Ishikawa (cell line): ENCODE measurements around the gene DNAH9.

Experiments
- CEBPB ChIP-seq: IDR thresholded peaks from 2 replicates; pipeline ENCODE4 v1.6.1; 2012
- CREB1 ChIP-seq: IDR thresholded peaks from 2 replicates; pipeline ENCODE4 v1.6.1; 2012; ENCODE audit warnings: low read depth
- EGR1 ChIP-seq: IDR thresholded peaks from 2 replicates; pipeline ENCODE4 v1.6.1; 2012
- EP300 ChIP-seq: IDR thresholded peaks from 2 replicates; pipeline ENCODE4 v1.6.1; 2012; ENCODE audit warnings: borderline replicate concordance
- FOXM1 ChIP-seq: IDR thresholded peaks from 2 replicates; pipeline ENCODE4 v1.6.1; 2012; ENCODE audit warnings: low read depth, borderline replicate concordance
- MAX ChIP-seq: IDR thresholded peaks from 2 replicates; pipeline ENCODE4 v1.6.1; 2012
- NFIC ChIP-seq: IDR thresholded peaks from 2 replicates; pipeline ENCODE4 v1.6.1; 2012
- RAD21 ChIP-seq: IDR thresholded peaks from 2 replicates; pipeline ENCODE4 v1.6.1; 2012; ENCODE audit warnings: low read depth
- REST ChIP-seq: IDR thresholded peaks from 2 replicates; pipeline ENCODE4 v1.6.1; 2012; ENCODE audit warnings: low read depth, mild to moderate bottlenecking
- TAF1 ChIP-seq: IDR thresholded peaks from 2 replicates; pipeline ENCODE4 v1.6.1; 2012; ENCODE audit warnings: low read depth, mild to moderate bottlenecking
- TCF12 ChIP-seq: IDR thresholded peaks from 2 replicates; pipeline ENCODE4 v1.6.1; 2012; ENCODE audit warnings: low read depth
- TEAD4 ChIP-seq: IDR thresholded peaks from 2 replicates; pipeline ENCODE4 v1.6.1; 2012
- USF1 ChIP-seq: IDR thresholded peaks from 2 replicates; pipeline ENCODE4 v1.6.1; 2012
- YY1 ChIP-seq: IDR thresholded peaks from 2 replicates; pipeline ENCODE4 v1.6.1; 2012; ENCODE audit warnings: low read depth
- ZBTB7A ChIP-seq: IDR thresholded peaks from 2 replicates; pipeline ENCODE4 v1.6.1; 2012; ENCODE audit warnings: low read depth

DNAH9 gene

DNA sequence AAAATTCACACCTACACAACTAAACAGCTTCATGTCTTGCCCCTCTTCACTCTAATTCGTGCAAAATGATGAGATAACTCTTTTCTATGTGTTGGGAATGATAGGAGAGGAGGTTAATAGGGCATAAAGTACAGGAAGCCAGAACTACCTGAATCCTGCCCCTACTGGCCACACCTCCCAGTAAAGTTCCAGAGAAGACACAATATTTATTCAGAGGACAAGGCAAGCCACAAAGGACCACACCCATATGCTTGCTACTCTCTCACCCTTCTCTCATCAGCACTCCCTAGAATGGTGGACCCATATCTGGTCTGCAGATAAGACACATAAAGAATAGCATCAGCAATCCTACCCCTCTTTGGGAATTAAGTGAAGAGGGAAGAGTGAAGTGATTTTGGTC is 324.4 kb downstream of the DNAH9 start:
- TF ChIP-seq MAX (no peak), EP300 (no peak), USF1 (no peak), FOXM1 (no peak), RAD21 (no peak), REST (no peak), TEAD4 (no peak), EGR1 (no peak), CREB1 (no peak)

DNA sequence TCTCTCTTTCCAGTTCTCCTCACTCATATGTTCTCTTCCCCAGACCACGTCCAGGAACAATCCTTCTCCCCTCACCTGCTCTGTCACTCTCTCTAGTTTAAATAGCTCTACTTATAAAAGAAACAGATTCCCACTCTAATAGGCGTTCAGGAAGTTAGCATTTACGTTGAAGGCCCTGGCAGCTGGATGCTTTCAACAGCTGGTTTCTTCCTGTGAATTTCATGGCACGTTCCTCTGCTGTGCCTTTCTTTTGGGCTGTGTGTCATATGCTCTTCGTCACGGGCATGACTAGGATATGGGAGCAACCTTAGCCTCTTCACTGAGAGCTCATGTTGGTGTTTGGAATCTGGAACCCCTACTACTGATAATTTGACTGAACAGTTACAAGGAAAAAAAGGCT is 325.8 kb downstream of the DNAH9 start:
- TF ChIP-seq NFIC = no peak
- no peak for TF ChIP-seq REST
- TF ChIP-seq EP300 = no peak
- no peak for TF ChIP-seq TCF12
- no peak for TF ChIP-seq EGR1
- no peak for TF ChIP-seq YY1
- no peak for TF ChIP-seq TEAD4
- TF ChIP-seq USF1 = no peak
- TF ChIP-seq TAF1 = no peak
- no peak for TF ChIP-seq CREB1
- TF ChIP-seq CEBPB = no peak
- TF ChIP-seq RAD21 = no peak
- TF ChIP-seq MAX = no peak
- no peak for TF ChIP-seq FOXM1
- TF ChIP-seq ZBTB7A = no peak

GRCh38 chr17:11925262-11926021 is 327.2 kb downstream of the DNAH9 start:
- TF ChIP-seq TAF1 (no peak), MAX (no peak), RAD21 (no peak), EP300 (no peak), REST (no peak), USF1 (no peak), NFIC (no peak), EGR1 (no peak), TCF12 (no peak), ZBTB7A (no peak), CREB1 (no peak), FOXM1 (no peak)

DNA sequence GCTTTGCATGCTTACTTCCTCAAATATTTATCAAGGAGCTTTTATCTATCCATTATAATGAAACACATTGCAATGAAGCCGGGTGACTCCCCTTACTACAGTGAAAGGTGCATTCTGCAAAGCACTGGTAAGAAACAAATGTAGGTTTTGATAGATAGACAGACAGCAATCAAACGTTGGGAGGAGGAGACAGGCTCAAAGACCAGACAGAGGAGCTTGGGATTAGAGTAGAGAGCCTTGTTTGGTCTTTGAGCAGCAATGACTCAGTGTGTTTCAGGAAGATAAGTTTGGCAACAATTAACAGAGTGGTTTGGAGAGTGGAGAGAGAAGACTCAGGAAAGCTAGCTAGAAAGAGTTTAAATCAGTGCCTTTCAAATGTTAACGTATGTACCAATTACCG is 330.2 kb downstream of the DNAH9 start:
- TF ChIP-seq EGR1 = no peak
- TF ChIP-seq CREB1 = no peak
- no peak for TF ChIP-seq TAF1
- TF ChIP-seq TEAD4 = no peak
- TF ChIP-seq FOXM1 = no peak
- no peak for TF ChIP-seq MAX
- TF ChIP-seq RAD21 = no peak
